Activated T-helper 9 cell treated with anti-CD3 and anti-CD28 coated beads, Interleukin-2, amount 50 U/mL, for 16 hours (primary cell): ENCODE measurements around the gene TFEB.

Experiments used
- DNase-seq: peaks from one replicate; pipeline ENCODE4 v3.0.0-alpha.2; 2020; ENCODE audit warnings: low read depth

Gene TFEB

GRCh38 chr6:41651962-41652657 is 83.3 kb downstream of the TFEB start:
- no peak for DNase-seq

- no peak for DNase-seq
Measured at GRCh38 chr6:41651246-41651961, 84.0 kb downstream of the TFEB start.

GRCh38 chr6:41650120-41650519 is 85.3 kb downstream of the TFEB start:
- DNase-seq: no peak

- DNase-seq: no peak
Measured at GRCh38 chr6:41649596-41649995, 85.8 kb downstream of the TFEB start.

GRCh38 chr6:41648921-41649320 is 86.5 kb downstream of the TFEB start:
- DNase-seq: no peak

- no peak for DNase-seq
Measured at GRCh38 chr6:41648070-41648585, 87.3 kb downstream of the TFEB start.

- DNase-seq: no peak
Measured at GRCh38 chr6:41647061-41647511, 88.3 kb downstream of the TFEB start.

- DNase-seq: no peak
Measured at GRCh38 chr6:41646026-41646795, 89.2 kb downstream of the TFEB start.

GRCh38 chr6:41645007-41645618 is 90.3 kb downstream of the TFEB start:
- no peak for DNase-seq

GRCh38 chr6:41644297-41644879 is 91.0 kb downstream of the TFEB start:
- no peak for DNase-seq

- DNase-seq: no peak
Measured at GRCh38 chr6:41643899-41644269, 91.5 kb downstream of the TFEB start.

GRCh38 chr6:41642960-41643898 is 92.2 kb downstream of the TFEB start:
- DNase-seq: no peak

GRCh38 chr6:41642090-41642959 is 93.1 kb downstream of the TFEB start:
- DNase-seq: no peak

- DNase-seq: no peak
Measured at GRCh38 chr6:41641352-41641925, 94.0 kb downstream of the TFEB start.

- DNase-seq: no peak
Measured at GRCh38 chr6:41640426-41640825, 95.0 kb downstream of the TFEB start.

GRCh38 chr6:41639809-41640371 is 95.5 kb downstream of the TFEB start:
- DNase-seq: no peak

- DNase-seq: no peak
Measured at GRCh38 chr6:41638935-41639808, 96.2 kb downstream of the TFEB start.
